ENCODE results near the gene ANKRD11.

The ANKRD11 gene

DNA sequence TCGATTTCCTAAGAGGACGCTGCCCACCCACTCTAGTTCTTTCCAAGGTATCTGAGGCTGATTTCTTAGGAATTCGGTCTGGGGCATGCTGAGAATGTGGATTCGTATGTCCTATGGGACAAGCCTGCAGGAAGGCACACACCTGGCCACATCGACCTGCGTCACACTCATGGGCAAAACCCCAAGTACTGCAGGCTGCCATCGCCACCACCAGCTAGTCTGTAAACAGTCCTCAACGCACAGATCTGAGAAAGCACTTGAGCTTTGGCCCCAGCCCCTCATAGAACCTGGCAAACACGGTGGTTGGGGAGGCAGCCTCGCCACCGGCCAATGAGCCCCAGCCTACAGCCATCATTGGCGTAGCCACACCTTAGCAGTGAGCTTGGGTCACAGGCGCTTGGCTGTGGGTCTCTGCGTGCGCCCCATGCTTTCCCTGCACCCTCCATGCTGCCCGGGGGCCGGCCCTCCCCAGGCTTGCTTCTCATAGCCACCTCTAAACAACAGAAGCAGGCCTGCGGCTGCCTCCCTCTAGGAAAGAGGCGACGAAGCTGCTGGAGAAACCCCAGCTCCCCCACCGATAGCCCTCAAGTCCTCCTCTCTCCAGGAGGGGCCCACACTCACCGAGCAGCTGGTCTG, 197.8 kb downstream of the ANKRD11 start:
- no peak for TF ChIP-seq ZFX (IDR thresholded peaks at IDR 0.05; ENCODE audit: borderline replicate concordance)
- TF ChIP-seq, protein P1, sequence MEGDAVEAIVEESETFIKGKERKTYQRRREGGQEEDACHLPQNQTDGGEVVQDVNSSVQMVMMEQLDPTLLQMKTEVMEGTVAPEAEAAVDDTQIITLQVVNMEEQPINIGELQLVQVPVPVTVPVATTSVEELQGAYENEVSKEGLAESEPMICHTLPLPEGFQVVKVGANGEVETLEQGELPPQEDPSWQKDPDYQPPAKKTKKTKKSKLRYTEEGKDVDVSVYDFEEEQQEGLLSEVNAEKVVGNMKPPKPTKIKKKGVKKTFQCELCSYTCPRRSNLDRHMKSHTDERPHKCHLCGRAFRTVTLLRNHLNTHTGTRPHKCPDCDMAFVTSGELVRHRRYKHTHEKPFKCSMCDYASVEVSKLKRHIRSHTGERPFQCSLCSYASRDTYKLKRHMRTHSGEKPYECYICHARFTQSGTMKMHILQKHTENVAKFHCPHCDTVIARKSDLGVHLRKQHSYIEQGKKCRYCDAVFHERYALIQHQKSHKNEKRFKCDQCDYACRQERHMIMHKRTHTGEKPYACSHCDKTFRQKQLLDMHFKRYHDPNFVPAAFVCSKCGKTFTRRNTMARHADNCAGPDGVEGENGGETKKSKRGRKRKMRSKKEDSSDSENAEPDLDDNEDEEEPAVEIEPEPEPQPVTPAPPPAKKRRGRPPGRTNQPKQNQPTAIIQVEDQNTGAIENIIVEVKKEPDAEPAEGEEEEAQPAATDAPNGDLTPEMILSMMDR (IDR thresholded peaks at IDR 0.05): no peak
- H3K27ac ChIP-seq: no peak overlapping the region

DNA sequence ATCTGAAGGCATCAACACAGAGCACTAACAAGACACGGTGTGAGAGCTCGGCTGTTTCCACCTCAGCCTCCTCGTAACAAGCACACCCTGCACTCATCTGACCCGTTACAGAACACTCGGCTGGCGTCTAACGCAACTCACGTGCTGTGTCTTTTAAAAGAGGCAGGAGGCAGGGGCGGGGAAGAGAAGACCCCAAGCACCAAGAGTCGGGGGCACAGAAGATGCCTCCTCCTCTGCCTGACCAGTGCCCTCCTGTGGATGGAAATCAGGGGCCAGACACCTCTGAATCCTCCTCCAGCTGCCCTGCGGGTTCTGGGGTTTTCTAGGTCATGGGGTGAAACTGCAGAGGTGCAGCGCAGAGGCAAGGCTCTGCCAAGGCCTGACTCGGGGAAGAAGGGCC, 198.6 kb downstream of the ANKRD11 start:
- TF ChIP-seq, protein P1 (IDR thresholded peaks at IDR 0.05): no peak
- no peak for TF ChIP-seq ZFX (IDR thresholded peaks at IDR 0.05; ENCODE audit: borderline replicate concordance)
- H3K27ac ChIP-seq: no peak overlapping the region

GRCh38 chr16:89291363-89291762, 199.0 kb downstream of the ANKRD11 start:
- no peak overlapping the region for H3K27ac ChIP-seq
- no peak for TF ChIP-seq ZFX (IDR thresholded peaks at IDR 0.05; ENCODE audit: borderline replicate concordance)

DNA sequence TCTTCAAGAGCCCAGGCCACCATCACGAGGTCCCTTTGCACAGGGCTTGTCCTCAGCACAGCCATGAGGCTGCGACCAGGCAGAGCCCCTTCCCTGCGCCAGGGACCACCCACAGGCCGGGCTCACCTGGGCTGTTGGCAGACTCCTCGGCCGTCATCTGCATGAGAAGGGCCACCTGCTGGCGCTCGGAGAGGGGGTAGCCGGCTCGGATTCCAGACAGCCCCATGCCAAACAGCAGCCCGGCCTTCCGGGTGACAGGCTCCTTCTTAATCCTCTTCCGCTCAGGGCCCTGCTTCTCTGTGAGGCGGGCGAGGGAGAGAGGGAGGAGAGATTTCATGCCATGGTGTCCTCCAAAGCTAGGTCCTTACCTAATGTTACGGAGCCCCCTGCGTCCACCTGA, 199.5 kb downstream of the ANKRD11 start:
- TF ChIP-seq, protein P1 (IDR thresholded peaks at IDR 0.05): no peak
- no peak for TF ChIP-seq ZFX (IDR thresholded peaks at IDR 0.05; ENCODE audit: borderline replicate concordance)
- H3K27ac ChIP-seq: no peak overlapping the region

GRCh38 chr16:89290472-89290871, 199.9 kb downstream of the ANKRD11 start:
- H3K27ac ChIP-seq: no peak overlapping the region

GRCh38 chr16:89289428-89290395, 200.6 kb downstream of the ANKRD11 start:
- TF ChIP-seq, protein P1 (IDR thresholded peaks at IDR 0.05): peak; percentile 96
- no peak for TF ChIP-seq ZFX (IDR thresholded peaks at IDR 0.05; ENCODE audit: borderline replicate concordance)
- H3K27ac ChIP-seq: no peak overlapping the region

More at GRCh38 chr16:89290472-89290871, 199.9 kb downstream of the ANKRD11 start:
- TF ChIP-seq, protein P1 (IDR thresholded peaks at IDR 0.05): no peak
- no peak for TF ChIP-seq ZFX (IDR thresholded peaks at IDR 0.05; ENCODE audit: borderline replicate concordance)

DNA sequence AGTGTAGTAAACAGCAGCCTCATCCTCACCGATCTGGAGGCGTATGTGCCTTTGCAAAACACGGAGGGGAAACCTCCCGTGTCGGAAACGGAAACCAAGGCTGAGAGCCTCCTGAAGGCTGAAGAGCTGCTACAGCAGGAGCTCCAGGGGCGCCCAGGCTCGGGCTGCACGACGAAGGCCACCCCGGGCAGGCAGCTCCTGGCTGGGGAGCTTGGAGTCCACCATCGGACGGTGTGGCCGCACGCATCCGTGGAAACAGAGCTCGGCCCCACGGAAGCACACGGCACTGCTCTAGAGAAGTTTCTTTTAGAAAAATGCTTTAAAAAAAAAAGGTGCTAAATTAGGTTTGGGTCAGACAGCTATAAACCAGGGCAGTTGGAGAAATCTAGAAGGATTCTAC, 201.4 kb downstream of the ANKRD11 start:
- TF ChIP-seq ZFX (IDR thresholded peaks at IDR 0.05; ENCODE audit: borderline replicate concordance): no peak
- no peak overlapping the region for H3K27ac ChIP-seq

DNA sequence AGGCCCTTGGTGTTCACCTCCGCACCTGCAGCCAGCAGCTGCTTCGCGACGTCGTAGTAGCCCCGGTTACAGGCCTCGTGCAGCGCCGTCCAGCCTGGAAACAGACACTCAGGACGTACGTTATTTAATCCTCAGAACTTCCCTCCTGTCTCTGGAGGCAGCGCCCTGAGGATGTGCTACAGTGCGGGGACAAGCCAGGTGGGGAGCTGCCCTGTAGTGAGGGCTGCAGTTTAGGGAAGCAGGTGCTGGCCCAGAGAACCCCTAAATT, 201.8 kb downstream of the ANKRD11 start:
- no peak for TF ChIP-seq ZFX (IDR thresholded peaks at IDR 0.05; ENCODE audit: borderline replicate concordance)
- TF ChIP-seq, protein P1 (IDR thresholded peaks at IDR 0.05): no peak
- no peak overlapping the region for H3K27ac ChIP-seq

All from 22Rv1 (cell line).